ENCODE data around the gene SSX4. TPM values are rescaled to one million over a fixed set of nuclear protein-coding genes. Genes with fewer than 3 reads are reported as not detected.
"Not testable (repeated sequence)": the region's sequence is repeated elsewhere in the genome, so short reads cannot be mapped to it uniquely, and the experiment has no call there.

Gene SSX4
- total and polyA plus RNA-seq, 7 experiments from 2014 or later = not detected

GRCh38 chrX:48396931-48397330 is 13.6 kb downstream of the SSX4 start:
- ATAC-seq; CTCF ChIA-PET; H3K4me3 Mint-ChIP-seq; DNase-seq; intact Hi-C loops (cut with micrococcal nuclease); H3K9me3 ChIP-seq (ENCODE audit: control insufficient read depth in 2 of 3, low read length in 3 of 3); H3K27me3 ChIP-seq (ENCODE audit: control insufficient read depth in 2 of 2, insufficient read depth in 2 of 2, low read length in 2 of 2); H3K4me1 ChIP-seq (ENCODE audit: control insufficient read depth in 2 of 2, insufficient read depth in 2 of 2, low read length in 2 of 2); H3K9me3 Mint-ChIP-seq; H3K27ac Mint-ChIP-seq; H3K27ac ChIP-seq (ENCODE audit: low read depth, low read length); H3K4me3 ChIP-seq (ENCODE audit: low read length); H3K4me1 Mint-ChIP-seq; H3K27me3 Mint-ChIP-seq; H3K36me3 ChIP-seq (ENCODE audit: control insufficient read depth in 2 of 3, insufficient read depth in 3 of 3, low read length in 3 of 3); POLR2A ChIA-PET; H3K36me3 Mint-ChIP-seq: not testable (repeated sequence)

- DNase-seq; ATAC-seq; H3K36me3 Mint-ChIP-seq; H3K4me3 Mint-ChIP-seq; POLR2A ChIA-PET; H3K27me3 Mint-ChIP-seq; H3K4me1 Mint-ChIP-seq; H3K4me1 ChIP-seq (ENCODE audit: control insufficient read depth in 2 of 2, insufficient read depth in 2 of 2, low read length in 2 of 2); H3K27ac ChIP-seq (ENCODE audit: low read depth, low read length); H3K27ac Mint-ChIP-seq; intact Hi-C loops (cut with micrococcal nuclease); H3K4me3 ChIP-seq (ENCODE audit: low read length); H3K36me3 ChIP-seq (ENCODE audit: control insufficient read depth in 2 of 3, insufficient read depth in 3 of 3, low read length in 3 of 3); H3K27me3 ChIP-seq (ENCODE audit: control insufficient read depth in 2 of 2, insufficient read depth in 2 of 2, low read length in 2 of 2); H3K9me3 Mint-ChIP-seq; H3K9me3 ChIP-seq (ENCODE audit: control insufficient read depth in 2 of 3, low read length in 3 of 3): not testable (repeated sequence)
- CTCF ChIA-PET = interaction anchor here (0.8 kb wide), 1 partner anchor 328 kb away, joined by 3 read pairs; no protein-coding TSS in a partner anchor
These were observed 14.5 kb downstream of the SSX4 start for GRCh38 chrX:48397825-48398224.

GRCh38 chrX:48411860-48412259 is 28.5 kb downstream of the SSX4 start, which contains the start of gene SSX4B:
Gene SSX4B (minus strand): TSS chrX:48411960. CDS start chrX:48411372, 588 bp downstream.
- CTCF ChIA-PET; H3K36me3 Mint-ChIP-seq; DNase-seq; POLR2A ChIA-PET; H3K9me3 ChIP-seq (ENCODE audit: control insufficient read depth in 2 of 3, low read length in 3 of 3); H3K4me3 Mint-ChIP-seq; H3K27me3 Mint-ChIP-seq; intact Hi-C loops (cut with micrococcal nuclease); H3K4me1 Mint-ChIP-seq; H3K27ac Mint-ChIP-seq; H3K27ac ChIP-seq (ENCODE audit: low read depth, low read length); ATAC-seq; H3K27me3 ChIP-seq (ENCODE audit: control insufficient read depth in 2 of 2, insufficient read depth in 2 of 2, low read length in 2 of 2); H3K4me1 ChIP-seq (ENCODE audit: control insufficient read depth in 2 of 2, insufficient read depth in 2 of 2, low read length in 2 of 2); H3K4me3 ChIP-seq (ENCODE audit: low read length); H3K36me3 ChIP-seq (ENCODE audit: control insufficient read depth in 2 of 3, insufficient read depth in 3 of 3, low read length in 3 of 3); H3K9me3 Mint-ChIP-seq: not testable (repeated sequence)

DNA sequence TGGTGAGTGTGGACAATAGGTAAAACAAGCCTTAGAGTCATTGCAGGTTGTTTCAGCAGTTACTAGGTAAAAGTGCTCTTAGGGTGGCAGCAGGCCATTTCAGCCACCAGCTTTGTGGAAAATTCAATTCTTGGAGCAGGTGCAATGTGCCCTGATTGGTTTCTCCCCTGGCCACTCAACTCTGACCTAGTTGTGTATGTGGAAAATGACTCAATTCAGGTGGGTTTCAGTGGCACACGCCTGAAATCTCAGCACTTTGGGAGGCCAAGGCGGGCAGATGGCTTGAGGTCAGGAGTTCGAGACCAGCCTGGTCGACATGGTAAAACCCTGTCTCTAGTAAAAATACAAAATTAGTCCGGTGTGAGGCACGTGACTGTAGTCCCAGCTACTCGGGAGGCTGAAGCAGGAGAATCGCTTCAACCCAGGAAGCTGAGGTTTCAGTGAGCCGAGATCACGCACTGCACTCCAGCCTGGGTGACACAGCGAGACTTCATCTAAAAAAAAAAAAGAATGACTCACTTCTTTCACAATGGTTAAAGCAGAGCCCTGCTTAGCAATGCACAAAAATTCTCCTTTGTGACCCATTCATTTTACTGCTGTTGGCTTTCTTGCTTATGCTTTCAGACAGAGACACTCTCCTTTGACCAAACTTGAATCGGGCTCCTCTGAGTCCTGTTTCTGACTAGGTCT is 43.8 kb downstream of the SSX4 start:
- H3K9me3 ChIP-seq (ENCODE audit: control insufficient read depth in 2 of 3, low read length in 3 of 3); H3K27me3 Mint-ChIP-seq; H3K36me3 ChIP-seq (ENCODE audit: control insufficient read depth in 2 of 3, insufficient read depth in 3 of 3, low read length in 3 of 3); H3K36me3 Mint-ChIP-seq; H3K27ac Mint-ChIP-seq; ATAC-seq; DNase-seq; H3K4me1 ChIP-seq (ENCODE audit: control insufficient read depth in 2 of 2, insufficient read depth in 2 of 2, low read length in 2 of 2); POLR2A ChIA-PET; CTCF ChIA-PET; H3K9me3 Mint-ChIP-seq; H3K27ac ChIP-seq (ENCODE audit: low read depth, low read length); H3K4me3 Mint-ChIP-seq; H3K27me3 ChIP-seq (ENCODE audit: control insufficient read depth in 2 of 2, insufficient read depth in 2 of 2, low read length in 2 of 2); H3K4me1 Mint-ChIP-seq; H3K4me3 ChIP-seq (ENCODE audit: low read length); intact Hi-C loops (cut with micrococcal nuclease): not testable (repeated sequence)

GRCh38 chrX:48429606-48430005 is 46.3 kb downstream of the SSX4 start:
- H3K9me3 ChIP-seq (ENCODE audit: control insufficient read depth in 2 of 3, low read length in 3 of 3); H3K27ac ChIP-seq (ENCODE audit: low read depth, low read length); H3K36me3 ChIP-seq (ENCODE audit: control insufficient read depth in 2 of 3, insufficient read depth in 3 of 3, low read length in 3 of 3); ATAC-seq; DNase-seq; POLR2A ChIA-PET; H3K36me3 Mint-ChIP-seq; H3K4me1 ChIP-seq (ENCODE audit: control insufficient read depth in 2 of 2, insufficient read depth in 2 of 2, low read length in 2 of 2); H3K27me3 ChIP-seq (ENCODE audit: control insufficient read depth in 2 of 2, insufficient read depth in 2 of 2, low read length in 2 of 2); H3K4me3 Mint-ChIP-seq; H3K27me3 Mint-ChIP-seq; H3K4me3 ChIP-seq (ENCODE audit: low read length); intact Hi-C loops (cut with micrococcal nuclease); CTCF ChIA-PET; H3K27ac Mint-ChIP-seq: not testable (repeated sequence)
- H3K9me3 Mint-ChIP-seq = peaks cover 0 to 25% (median 6%) of the 10 kb centered on the region in 11 donors
- H3K4me1 Mint-ChIP-seq = peaks cover 0 to 24% (median 11%) of the 10 kb centered on the region in 7 donors

- intact Hi-C loops (cut with micrococcal nuclease); H3K27ac Mint-ChIP-seq; CTCF ChIA-PET; H3K36me3 Mint-ChIP-seq; H3K9me3 ChIP-seq (ENCODE audit: control insufficient read depth in 2 of 3, low read length in 3 of 3); H3K4me3 ChIP-seq (ENCODE audit: low read length); H3K27me3 ChIP-seq (ENCODE audit: control insufficient read depth in 2 of 2, insufficient read depth in 2 of 2, low read length in 2 of 2); H3K27ac ChIP-seq (ENCODE audit: low read depth, low read length); POLR2A ChIA-PET; H3K4me3 Mint-ChIP-seq; H3K4me1 ChIP-seq (ENCODE audit: control insufficient read depth in 2 of 2, insufficient read depth in 2 of 2, low read length in 2 of 2); H3K27me3 Mint-ChIP-seq; DNase-seq; H3K36me3 ChIP-seq (ENCODE audit: control insufficient read depth in 2 of 3, insufficient read depth in 3 of 3, low read length in 3 of 3); ATAC-seq: not testable (repeated sequence)
- H3K9me3 Mint-ChIP-seq = peaks cover 0 to 30% (median 10%) of the 10 kb centered on the region in 11 donors
- peaks cover 0 to 24% (median 11%) of the 10 kb centered on the region in 7 donors for H3K4me1 Mint-ChIP-seq
These were observed 46.8 kb downstream of the SSX4 start for GRCh38 chrX:48430166-48430565.

GRCh38 chrX:48433713-48434112 is 50.4 kb downstream of the SSX4 start:
- ATAC-seq; H3K9me3 ChIP-seq (ENCODE audit: control insufficient read depth in 2 of 3, low read length in 3 of 3); H3K4me3 ChIP-seq (ENCODE audit: low read length); H3K27me3 Mint-ChIP-seq; H3K36me3 Mint-ChIP-seq; H3K27ac ChIP-seq (ENCODE audit: low read depth, low read length); CTCF ChIA-PET; H3K36me3 ChIP-seq (ENCODE audit: control insufficient read depth in 2 of 3, insufficient read depth in 3 of 3, low read length in 3 of 3); H3K27me3 ChIP-seq (ENCODE audit: control insufficient read depth in 2 of 2, insufficient read depth in 2 of 2, low read length in 2 of 2); intact Hi-C loops (cut with micrococcal nuclease); H3K4me1 ChIP-seq (ENCODE audit: control insufficient read depth in 2 of 2, insufficient read depth in 2 of 2, low read length in 2 of 2): not testable (repeated sequence)
- Mint-ChIP-seq H3K9me3 (peaks cover 0 to 39% (median 13%) of the 10 kb centered on the region in 11 donors), H3K4me3 (peak overlapping the region in 3 of 10 donors; percentile 31 to 52 (median 45)), H3K4me1 (peaks cover 0 to 18% (median 6%) of the 10 kb centered on the region in 7 donors), H3K27ac (peak overlapping the region in 1 of 9 donors; percentile 17)
- POLR2A ChIA-PET = interaction anchor here (0.7 to 1.4 kb wide), 3 partner anchors 38 to 759 kb away, joined by 3 read pairs; no protein-coding TSS in a partner anchor
- DNase-seq = peak in 5 of 9 donors; percentile 10 to 40 (median 27)
